Esophagus muscularis mucosa (tissue), 4 donors: ENCODE results near the gene LYRM1. TPM values are rescaled to one million over a fixed set of nuclear protein-coding genes. Genes with fewer than 3 reads are reported as not detected.

ENCODE experiments used
- DNase-seq: peaks from one replicate; pipeline ENCODE4 v3.0.0-alpha.2; 2017; ENCODE audit errors: extremely low spot score
- H3K27ac ChIP-seq, 4 donors: fragments of 200-600 bp; sonication (generic); replicated peaks in 1 of 4; 1 replicate in 3 of 4; 2 replicates in 1 of 4; pipeline ENCODE4 v1.5.1; 2016 to 2019; ENCODE audit warnings: mild to moderate bottlenecking in 1 of 4
- H3K27me3 ChIP-seq, 4 donors: fragments of 200-600 bp; sonication (generic); one replicate each; pipeline versions ENCODE4 v1.5.1 to v1.6.0; 2016 to 2019
- H3K36me3 ChIP-seq, 4 donors: fragments of 200-600 bp; sonication (generic); one replicate each; pipeline ENCODE4 v1.5.1; 2016 to 2019
- H3K4me1 ChIP-seq, 4 donors: fragments of 200-600 bp; sonication (generic); one replicate each; pipeline ENCODE4 v1.5.1; 2016 to 2019
- H3K4me3 ChIP-seq, 4 donors: fragments of 200-600 bp; sonication (generic); 1 replicate in 2 of 4; 2 replicates in 2 of 4; pipeline ENCODE4 v1.5.1; 2016 to 2019; ENCODE audit warnings: mild to moderate bottlenecking in 4 of 4, moderate library complexity in 1 of 4
- H3K9me3 ChIP-seq, 4 donors: fragments of 200-600 bp; sonication (generic); 1 replicate in 3 of 4; 2 replicates in 1 of 4; pipeline ENCODE4 v1.5.1; 2016 to 2019
- CTCF ChIP-seq, 3 experiments: fragments of 200-600 bp in 2 of 3; fragments of 450-650 bp in 1 of 3; sonication (generic) in 2 of 3; IDR thresholded peaks; one replicate each; pipeline ENCODE4 v1.5.1; 2017 to 2019; ENCODE audit warnings: antibody characterized with exemption in 3 of 3, mild to moderate bottlenecking in 2 of 3, moderate library complexity in 1 of 3
- EP300 ChIP-seq: sonication (generic); formaldehyde crosslinking; IDR thresholded peaks from one replicate; pipeline ENCODE4 v1.6.1; 2017; ENCODE audit warnings: antibody characterized with exemption
- POLR2A ChIP-seq: fragments of 450-650 bp; IDR thresholded peaks from one replicate; pipeline ENCODE4 v1.6.1; 2017; ENCODE audit warnings: antibody characterized with exemption, moderate library complexity, mild to moderate bottlenecking, low read depth
- POLR2AphosphoS5 ChIP-seq, 2 donors: sonication (generic); formaldehyde crosslinking; IDR thresholded peaks; one replicate each; pipeline ENCODE4 v1.6.1; 2017; ENCODE audit warnings: antibody characterized with exemption in 2 of 2
- WGBS: methylation state at CpG from one replicate; pipeline ENCODE4 v1.1.5; 2018; 5-methylcytosine and 5-hydroxymethylcytosine counted together
- intact Hi-C: fragments of 100-400 bp; cut with DNase I; formaldehyde crosslinking; loops from one replicate; pipeline ENCODE4 v1.15.1; 2023
- total RNA-seq, 4 donors: library from RNA; depleted of rRNA; stranded (reverse); fragments of >200 nt; gene quantifications; one replicate each; pipeline versions ENCODE4 v1.1.0 to v1.2.1, GENCODE V29; 2016

The LYRM1 gene
- total RNA-seq, 4 donors from 2014 or later = 38.9 to 69.2 (median 46.4) TPM

GRCh38 chr16:20950294-20950693 lies 49.7 kb downstream of the LYRM1 start:
- Histone ChIP-seq H3K27me3 (no peaks in the 10 kb centered on the region), H3K4me1 (no peaks in the 10 kb centered on the region), H3K9me3 (no peaks in the 10 kb centered on the region), H3K36me3 (no peaks in the 10 kb centered on the region), H3K27ac (no peak overlapping the region), H3K4me3 (no peak overlapping the region)
- DNase-seq = no peak
- TF ChIP-seq CTCF (IDR thresholded peaks at IDR 0.05) = no peak
- intact Hi-C loops = no loop called here
- WGBS = 85% methylated on average over 4 of the region's 4 CpGs

- Histone ChIP-seq H3K36me3 (no peaks in the 10 kb centered on the region), H3K9me3 (no peaks in the 10 kb centered on the region), H3K4me3 (no peak overlapping the region), H3K27ac (no peak overlapping the region), H3K4me1 (no peaks in the 10 kb centered on the region), H3K27me3 (no peaks in the 10 kb centered on the region)
- 80% methylated on average over 13 of the region's 13 CpGs for WGBS
- no peak for TF ChIP-seq POLR2AphosphoS5 (IDR thresholded peaks at IDR 0.05)
- no peak for TF ChIP-seq CTCF (IDR thresholded peaks at IDR 0.05)
- TF ChIP-seq POLR2A = no peak
- TF ChIP-seq EP300 = no peak
- no peak for DNase-seq
- intact Hi-C loops = no loop called here
Measured at GRCh38 chr16:20952139-20952920, 51.8 kb downstream of the LYRM1 start.

GRCh38 chr16:20954574-20954973 lies 54.0 kb downstream of the LYRM1 start:
- Histone ChIP-seq H3K4me3 (no peak overlapping the region), H3K27me3 (no peaks in the 10 kb centered on the region), H3K27ac (no peak overlapping the region), H3K36me3 (no peaks in the 10 kb centered on the region), H3K9me3 (no peaks in the 10 kb centered on the region), H3K4me1 (no peaks in the 10 kb centered on the region)
- no peak for DNase-seq
- WGBS = 90% methylated on average over 11 of the region's 11 CpGs
- intact Hi-C loops = no loop called here
- no peak for TF ChIP-seq CTCF (IDR thresholded peaks at IDR 0.05)
- TF ChIP-seq POLR2AphosphoS5 (IDR thresholded peaks at IDR 0.05) = no peak
- no peak for TF ChIP-seq EP300
- no peak for TF ChIP-seq POLR2A

GRCh38 chr16:20956319-20956718 lies 55.7 kb downstream of the LYRM1 start:
- TF ChIP-seq POLR2AphosphoS5 (IDR thresholded peaks at IDR 0.05) (no peak), POLR2A (no peak), CTCF (IDR thresholded peaks at IDR 0.05) (no peak), EP300 (no peak)
- no peaks in the 10 kb centered on the region for H3K36me3 ChIP-seq
- H3K4me3 ChIP-seq = no peak overlapping the region
- 68% methylated on average over 3 of the region's 3 CpGs for WGBS
- no peaks in the 10 kb centered on the region for H3K9me3 ChIP-seq
- DNase-seq = no peak
- no peaks in the 10 kb centered on the region for H3K27me3 ChIP-seq
- no peaks in the 10 kb centered on the region for H3K4me1 ChIP-seq
- intact Hi-C loops = no loop called here
- no peak overlapping the region for H3K27ac ChIP-seq

GRCh38 chr16:20957153-20957552 lies 56.6 kb downstream of the LYRM1 start:
- TF ChIP-seq POLR2AphosphoS5 (IDR thresholded peaks at IDR 0.05) = no peak
- no peak for TF ChIP-seq POLR2A
- no peak for TF ChIP-seq EP300
- TF ChIP-seq CTCF (IDR thresholded peaks at IDR 0.05) = no peak
- Histone ChIP-seq H3K36me3 (no peaks in the 10 kb centered on the region), H3K4me3 (no peak overlapping the region), H3K27ac (no peak overlapping the region), H3K27me3 (no peaks in the 10 kb centered on the region), H3K4me1 (no peaks in the 10 kb centered on the region), H3K9me3 (no peaks in the 10 kb centered on the region)
- no peak for DNase-seq
- WGBS = 85% methylated on average over 3 of the region's 3 CpGs
- intact Hi-C loops = no loop called here
